ENCODE data around the gene TXNL4B. TPM values are rescaled to one million over a fixed set of nuclear protein-coding genes. Genes with fewer than 3 reads are reported as not detected.

Gene TXNL4B
- total and polyA plus RNA-seq, 10 of the 15 experiments (the other 5 are each of a cell fraction or from before 2014, with no cell fraction given): 11.1 to 24.0 (median 15.9) TPM

GRCh38 chr16:72049110-72049509 lies 44.3 kb downstream of the TXNL4B start:
- in situ Hi-C loops (cut with MboI) (no loop called here), intact Hi-C loops (cut with micrococcal nuclease; ENCODE audit: unreplicated experiment) (no loop called here)
- ATAC-seq (no peak), FAIRE-seq (no peak), DNase-seq (ENCODE audit: low read depth, low spot score) (no peak)
- Histone ChIP-seq H3K27me3 (replicated peaks in 1 of 2; ENCODE audit: control insufficient read depth in 2 of 2, insufficient read depth in 2 of 2, low read length in 1 of 2) (no peaks in the 10 kb centered on the region), H3K27ac (ENCODE audit: control insufficient read depth, insufficient read depth) (no peak overlapping the region), H3K4me3 (no peak overlapping the region), H3K4me1 (ENCODE audit: control insufficient read depth, insufficient read depth, low read length) (no peaks in the 10 kb centered on the region), H4K20me1 (ENCODE audit: control insufficient read depth, insufficient read depth) (no peaks in the 10 kb centered on the region), H3K9me3 (replicated peaks; ENCODE audit: control insufficient read depth, insufficient read depth, low read length) (peaks cover 3% of the 10 kb centered on the region; the same call in 1 of the 3 replicates), H3K4me2 (ENCODE audit: control insufficient read depth, insufficient read depth) (no peak overlapping the region), H2AFZ (ENCODE audit: control insufficient read depth, low read depth, low read length) (no peak overlapping the region), H3K36me3 (ENCODE audit: control insufficient read depth in 2 of 2, insufficient read depth in 2 of 2, low read length in 1 of 2) (no peaks in the 10 kb centered on the region), H3K9ac (ENCODE audit: control insufficient read depth, insufficient read depth, low read length) (no peak overlapping the region), H3K79me2 (ENCODE audit: control insufficient read depth, insufficient read depth, low read length) (no peaks in the 10 kb centered on the region)
- TF ChIP-seq MLLT1 (IDR thresholded peaks at IDR 0.05): no peak
- no peak for TF ChIP-seq TCF7 (IDR thresholded peaks at IDR 0.05; ENCODE audit: borderline replicate concordance)
- no peak for TF ChIP-seq SREBF1 (IDR thresholded peaks at IDR 0.05; ENCODE audit: low read length)
- no peak for TF ChIP-seq NRF1 (conservative IDR thresholded peaks at IDR 0.05; ENCODE audit: low read depth, low read length)
- TF ChIP-seq IRF3 (IDR thresholded peaks at IDR 0.05): no peak
- no peak for TF ChIP-seq CREM (IDR thresholded peaks at IDR 0.05; ENCODE audit: low read depth)
- TF ChIP-seq SMARCA5 (IDR thresholded peaks at IDR 0.05): no peak
- TF ChIP-seq ATF2 (IDR thresholded peaks at IDR 0.05; ENCODE audit: low read length): no peak
- TF ChIP-seq TCF3 (IDR thresholded peaks at IDR 0.05; ENCODE audit: borderline replicate concordance, insufficient read depth, low read depth, low read length): no peak
- TF ChIP-seq NFYB (IDR thresholded peaks at IDR 0.05; ENCODE audit: insufficient read depth, low read depth, low read length): no peak
- no peak for TF ChIP-seq SREBF2 (IDR thresholded peaks at IDR 0.05; ENCODE audit: low read length)
- no peak for TF ChIP-seq SKIL (IDR thresholded peaks at IDR 0.05; ENCODE audit: low read depth, poor library complexity, severe bottlenecking)
- no peak for TF ChIP-seq POLR2A (IDR thresholded peaks at IDR 0.05; ENCODE audit: low read depth, low read length)
- no peak for TF ChIP-seq CHD4 (IDR thresholded peaks at IDR 0.05)
- TF ChIP-seq SIN3A (IDR thresholded peaks at IDR 0.05; ENCODE audit: low read depth, low read length): no peak
- no peak for TF ChIP-seq PML (IDR thresholded peaks at IDR 0.05; ENCODE audit: low read length)
- TF ChIP-seq HDAC2 (IDR thresholded peaks at IDR 0.05): no peak
- TF ChIP-seq KLF5 (IDR thresholded peaks at IDR 0.05; ENCODE audit: partially characterized antibody): no peak
- no peak for TF ChIP-seq ZBTB11 (CRISPR knock-in tag; IDR thresholded peaks at IDR 0.05)
- ChIA-PET POLR2A (no interaction called here), RAD21 (ENCODE audit: unreplicated experiment) (no interaction called here), SMC1A (ENCODE audit: uncharacterized antibody, unreplicated experiment) (no interaction called here), CTCF (no interaction called here)
- no TSS peak for BruUV-seq (replicated peaks)
